ENCODE measurements around the gene NTSR2. TPM values are rescaled to one million over a fixed set of nuclear protein-coding genes. Genes with fewer than 3 reads are reported as not detected.

NTSR2 gene
- total RNA-seq, 2 donors from 2014 or later: not detected

DNA sequence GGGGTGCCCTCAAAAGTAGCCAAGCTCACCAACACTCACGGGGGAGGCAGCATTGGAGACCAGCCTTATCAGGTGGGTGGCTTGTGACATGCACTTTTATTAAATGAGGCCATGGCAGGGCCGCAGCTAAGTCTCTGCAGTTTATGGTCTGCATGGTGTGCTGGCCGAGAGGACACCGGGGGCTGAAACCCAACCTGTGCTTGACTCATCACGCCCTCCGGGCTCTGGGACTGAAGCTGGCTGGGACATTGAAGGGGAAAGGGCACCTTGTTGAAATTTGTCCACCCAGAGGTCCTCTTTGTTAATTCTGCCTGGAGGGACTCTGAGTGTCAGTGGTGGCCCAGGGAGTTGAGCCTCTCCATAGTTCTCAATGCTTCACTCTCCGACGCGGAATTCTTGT, 17.7 kb upstream of the NTSR2 start:
- no peaks in the 10 kb centered on the region for H3K9me3 ChIP-seq
- H3K27ac ChIP-seq: peak overlapping the region; percentile 35 to 57
- ATAC-seq (ENCODE audit: insufficient number of reproducible peaks, low FRiP score, low read depth): no peak
- TF ChIP-seq, protein P1, sequence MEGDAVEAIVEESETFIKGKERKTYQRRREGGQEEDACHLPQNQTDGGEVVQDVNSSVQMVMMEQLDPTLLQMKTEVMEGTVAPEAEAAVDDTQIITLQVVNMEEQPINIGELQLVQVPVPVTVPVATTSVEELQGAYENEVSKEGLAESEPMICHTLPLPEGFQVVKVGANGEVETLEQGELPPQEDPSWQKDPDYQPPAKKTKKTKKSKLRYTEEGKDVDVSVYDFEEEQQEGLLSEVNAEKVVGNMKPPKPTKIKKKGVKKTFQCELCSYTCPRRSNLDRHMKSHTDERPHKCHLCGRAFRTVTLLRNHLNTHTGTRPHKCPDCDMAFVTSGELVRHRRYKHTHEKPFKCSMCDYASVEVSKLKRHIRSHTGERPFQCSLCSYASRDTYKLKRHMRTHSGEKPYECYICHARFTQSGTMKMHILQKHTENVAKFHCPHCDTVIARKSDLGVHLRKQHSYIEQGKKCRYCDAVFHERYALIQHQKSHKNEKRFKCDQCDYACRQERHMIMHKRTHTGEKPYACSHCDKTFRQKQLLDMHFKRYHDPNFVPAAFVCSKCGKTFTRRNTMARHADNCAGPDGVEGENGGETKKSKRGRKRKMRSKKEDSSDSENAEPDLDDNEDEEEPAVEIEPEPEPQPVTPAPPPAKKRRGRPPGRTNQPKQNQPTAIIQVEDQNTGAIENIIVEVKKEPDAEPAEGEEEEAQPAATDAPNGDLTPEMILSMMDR (IDR thresholded peaks at IDR 0.05): no peak
- H3K4me3 ChIP-seq: peak overlapping the region; percentile 61
- peaks cover 11 to 33% of the 10 kb centered on the region in 2 donors for H3K4me1 ChIP-seq (ENCODE audit: control insufficient read depth in 1 of 2, low read depth in 2 of 2)
- no peak for DNase-seq (ENCODE audit: low spot score)
- no peaks in the 10 kb centered on the region for H3K36me3 ChIP-seq
- H3K27me3 ChIP-seq (replicated peaks; ENCODE audit: insufficient read depth): no peaks in the 10 kb centered on the region

DNA sequence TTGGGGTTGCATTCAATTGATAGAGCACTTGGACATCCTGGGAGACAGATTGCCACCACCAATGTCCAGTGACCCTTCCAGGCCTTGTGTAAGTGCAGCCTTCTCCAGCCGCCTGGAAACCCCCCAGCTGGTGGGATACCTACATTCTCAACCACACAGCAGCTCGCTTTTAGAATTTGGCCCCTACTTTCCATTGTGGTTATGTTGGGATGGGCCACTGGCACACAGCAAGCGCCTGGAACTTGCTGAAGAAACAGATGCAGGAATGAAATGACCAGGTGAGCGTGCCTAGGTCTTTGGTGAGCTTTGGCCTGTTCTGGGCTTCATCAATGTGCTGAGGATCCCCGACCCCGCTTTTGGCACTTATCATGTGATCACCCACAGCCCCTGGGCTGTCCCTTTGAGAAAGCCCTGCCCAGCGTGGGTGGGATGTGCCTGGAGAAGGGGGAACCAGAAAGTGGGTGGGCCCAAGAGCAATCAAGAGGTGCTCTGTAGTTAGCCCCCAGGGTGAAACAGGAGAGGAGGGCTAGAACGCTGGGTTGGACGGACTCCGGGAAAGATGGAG, 16.0 kb upstream of the NTSR2 start:
- Histone ChIP-seq H3K9me3 (no peaks in the 10 kb centered on the region), H3K27ac (no peak overlapping the region), H3K4me1 (ENCODE audit: control insufficient read depth in 1 of 2, low read depth in 2 of 2) (peaks cover 11 to 27% of the 10 kb centered on the region in 2 donors), H3K27me3 (replicated peaks; ENCODE audit: insufficient read depth) (no peaks in the 10 kb centered on the region), H3K4me3 (no peak overlapping the region), H3K36me3 (no peaks in the 10 kb centered on the region)
- DNase-seq (ENCODE audit: low spot score) (no peak), ATAC-seq (ENCODE audit: insufficient number of reproducible peaks, low FRiP score, low read depth) (no peak)
- TF ChIP-seq, protein P1 (IDR thresholded peaks at IDR 0.05): no peak

DNA sequence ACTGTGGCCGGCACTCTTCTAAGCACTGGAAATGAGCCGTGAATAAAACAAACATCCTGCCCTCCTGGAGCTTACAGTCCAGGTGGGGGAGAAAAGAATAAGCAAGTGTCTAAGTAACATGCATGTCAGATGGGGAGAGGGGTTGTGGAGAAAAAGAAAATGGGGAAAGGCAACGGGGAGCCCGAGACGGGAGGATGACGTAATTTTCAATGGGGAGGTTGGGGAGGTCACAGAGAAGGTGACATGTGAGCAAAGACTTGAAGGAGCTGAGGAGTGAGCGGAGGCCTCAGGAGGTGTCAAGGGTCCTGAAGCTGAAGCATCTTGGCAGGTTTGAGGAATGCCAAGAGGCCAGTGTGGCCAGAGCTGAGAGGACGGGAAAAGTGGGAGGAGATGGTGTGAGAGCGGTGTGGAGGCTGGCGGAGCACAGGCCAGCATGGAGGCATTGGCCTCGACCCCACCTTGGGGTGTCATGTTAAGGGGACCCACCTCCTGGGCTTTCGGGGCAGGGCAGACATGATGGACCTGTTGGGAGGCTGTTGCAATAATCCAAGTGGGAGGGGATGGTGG, 15.0 kb upstream of the NTSR2 start:
- Histone ChIP-seq H3K27me3 (replicated peaks; ENCODE audit: insufficient read depth) (no peaks in the 10 kb centered on the region), H3K36me3 (no peaks in the 10 kb centered on the region), H3K27ac (no peak overlapping the region), H3K9me3 (no peaks in the 10 kb centered on the region), H3K4me1 (ENCODE audit: control insufficient read depth in 1 of 2, low read depth in 2 of 2) (peaks cover 11 to 27% of the 10 kb centered on the region in 2 donors), H3K4me3 (no peak overlapping the region)
- ATAC-seq (ENCODE audit: insufficient number of reproducible peaks, low FRiP score, low read depth) (no peak), DNase-seq (ENCODE audit: low spot score) (no peak)
- TF ChIP-seq, protein P1 (IDR thresholded peaks at IDR 0.05): no peak

DNA sequence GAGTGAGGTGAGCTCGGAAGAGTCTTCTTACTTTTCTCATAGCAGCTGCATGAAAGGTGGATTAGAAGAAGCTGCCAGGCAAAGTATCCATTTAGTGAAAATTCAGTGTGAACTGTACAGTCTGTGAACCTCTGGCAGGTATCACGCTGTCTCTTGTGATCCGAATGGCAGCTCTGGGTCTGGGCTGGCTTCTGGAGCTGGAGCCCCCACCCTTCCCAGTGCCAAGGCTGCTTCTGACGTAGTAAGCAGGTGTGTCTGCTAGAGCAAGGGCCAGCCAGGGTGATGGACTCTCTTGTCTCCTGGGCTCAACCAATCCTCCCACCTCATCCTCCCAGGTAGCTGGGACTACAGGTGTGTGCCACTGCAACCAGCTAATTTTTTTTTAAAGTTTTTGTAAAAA, 14.0 kb upstream of the NTSR2 start:
- H3K9me3 ChIP-seq: no peaks in the 10 kb centered on the region
- peaks cover 9 to 25% of the 10 kb centered on the region in 2 donors for H3K4me1 ChIP-seq (ENCODE audit: control insufficient read depth in 1 of 2, low read depth in 2 of 2)
- ATAC-seq (ENCODE audit: insufficient number of reproducible peaks, low FRiP score, low read depth) (no peak), DNase-seq (ENCODE audit: low spot score) (no peak)
- no peak overlapping the region for H3K4me3 ChIP-seq
- H3K27me3 ChIP-seq (replicated peaks; ENCODE audit: insufficient read depth): no peaks in the 10 kb centered on the region
- H3K27ac ChIP-seq: no peak overlapping the region
- H3K36me3 ChIP-seq: no peaks in the 10 kb centered on the region
- TF ChIP-seq, protein P1 (IDR thresholded peaks at IDR 0.05): no peak

DNA sequence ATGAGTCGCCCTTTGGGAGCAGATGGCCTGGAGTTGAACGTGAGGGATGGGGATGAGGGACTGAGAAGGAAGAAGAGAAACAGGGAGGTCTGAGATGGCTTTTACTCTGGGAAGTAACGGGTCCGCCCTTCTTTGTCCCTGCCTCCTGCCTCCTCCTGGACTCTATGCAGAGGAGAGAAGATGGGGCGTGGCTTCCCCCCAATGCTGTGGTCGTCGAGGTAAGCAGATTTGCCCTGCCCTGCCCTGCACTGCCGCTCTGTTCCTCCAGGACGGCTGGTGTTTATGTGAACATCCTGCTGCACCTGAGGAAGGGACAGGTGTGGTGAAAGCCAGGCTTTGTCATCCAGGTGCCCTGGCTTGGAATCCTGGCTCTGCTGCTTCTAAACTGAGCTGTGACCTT, 13.5 kb upstream of the NTSR2 start:
- ATAC-seq (ENCODE audit: insufficient number of reproducible peaks, low FRiP score, low read depth) (no peak), DNase-seq (ENCODE audit: low spot score) (no peak)
- H3K36me3 ChIP-seq: no peaks in the 10 kb centered on the region
- peaks cover 5 to 20% of the 10 kb centered on the region in 2 donors for H3K4me1 ChIP-seq (ENCODE audit: control insufficient read depth in 1 of 2, low read depth in 2 of 2)
- H3K9me3 ChIP-seq: no peaks in the 10 kb centered on the region
- TF ChIP-seq, protein P1 (IDR thresholded peaks at IDR 0.05): no peak
- H3K4me3 ChIP-seq: no peak overlapping the region
- no peaks in the 10 kb centered on the region for H3K27me3 ChIP-seq (replicated peaks; ENCODE audit: insufficient read depth)
- H3K27ac ChIP-seq: no peak overlapping the region

All from thoracic aorta (tissue), 2 donors.